ENCODE measurements around the gene FTCDNL1. TPM values are rescaled to one million over a fixed set of nuclear protein-coding genes. Genes with fewer than 3 reads are reported as not detected.
A peak's percentile ranks its signal among the peaks of the same experiment; 100 is the strongest.

The FTCDNL1 gene
- 1.2 TPM for polyA plus RNA-seq (ENCODE audit: insufficient read length)
- long read RNA-seq, donor 1, result 0 reads
- long read RNA-seq, donor 2, result 0 reads
- long read RNA-seq, donor 3, result 0 reads
- long read RNA-seq, donor 4, result 0 reads
- long read RNA-seq, donor 5, result 0 reads
- long read RNA-seq, donor 6, result 0 reads
- long read RNA-seq, donor 7, partial matches to known transcripts, result 0 of 1 reads
- long read RNA-seq, donor 7, other reads (novel, unspliced or antisense), result 0 of 1 reads
- long read RNA-seq, donor 8, result 0 reads

DNA sequence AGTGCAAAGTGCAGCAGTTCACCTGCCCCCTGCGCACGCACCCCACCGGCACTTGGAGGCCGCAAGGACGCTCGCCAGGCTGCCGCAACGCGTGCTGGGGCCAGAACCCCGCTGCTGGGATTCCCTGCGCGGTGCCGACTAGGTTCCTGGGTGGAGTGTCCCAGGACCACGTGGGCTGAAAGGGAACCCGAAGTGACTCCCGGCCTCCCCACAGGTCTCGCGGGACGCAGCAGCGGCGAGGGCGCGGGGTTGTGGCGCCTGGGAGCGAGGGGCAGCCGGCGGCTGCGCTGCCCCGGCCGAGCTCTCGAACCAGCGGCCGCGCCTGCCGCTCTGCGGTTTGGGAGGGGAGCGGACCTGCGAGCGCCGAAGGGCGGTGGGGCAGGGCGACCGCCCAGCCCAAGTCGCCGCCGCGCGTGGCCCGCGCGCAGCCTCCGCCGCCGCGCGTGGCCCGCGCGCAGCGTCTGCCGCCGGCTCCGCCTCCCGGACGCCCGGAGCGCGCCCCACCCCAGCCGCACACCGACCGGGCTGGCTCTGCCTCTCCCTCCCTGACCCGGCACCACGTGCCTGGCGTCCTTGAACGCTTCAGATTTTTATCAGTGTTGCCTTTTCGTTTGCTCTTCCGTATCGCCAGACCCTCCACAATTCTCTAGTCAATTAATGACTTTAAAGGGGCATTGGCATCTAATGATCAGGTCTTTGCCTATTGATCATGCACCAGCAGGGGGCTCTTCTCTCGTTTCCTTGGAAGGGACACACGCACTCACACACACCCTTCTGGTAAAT is at the start of gene FTCDNL1:
Gene FTCDNL1, minus strand, starts transcription at position 475 of the 783 bp plus-strand sequence. CDS start 2,230 bp downstream, outside the sequence.
- DNase-seq, result peak; percentile 49

DNA sequence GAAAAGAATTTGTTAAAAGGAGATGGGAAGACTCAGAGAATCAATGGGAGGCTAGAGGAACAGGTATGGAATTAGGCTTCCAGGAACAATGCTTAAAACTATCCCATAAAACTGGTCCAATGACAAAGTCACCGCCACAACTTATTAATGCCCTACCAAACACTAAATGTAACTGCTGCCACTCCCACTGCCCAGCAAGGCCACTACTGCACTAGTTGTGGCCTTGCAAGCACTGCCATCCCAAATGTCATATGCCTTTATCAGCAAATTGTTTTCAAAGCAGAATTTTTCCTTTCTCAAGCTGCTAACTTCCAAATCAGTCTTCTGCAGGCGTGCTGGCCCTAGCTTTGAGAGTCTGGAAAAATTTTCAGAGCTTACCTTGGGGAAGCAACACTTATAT is 45.6 kb upstream of the FTCDNL1 start:
- no peak for DNase-seq

DNA sequence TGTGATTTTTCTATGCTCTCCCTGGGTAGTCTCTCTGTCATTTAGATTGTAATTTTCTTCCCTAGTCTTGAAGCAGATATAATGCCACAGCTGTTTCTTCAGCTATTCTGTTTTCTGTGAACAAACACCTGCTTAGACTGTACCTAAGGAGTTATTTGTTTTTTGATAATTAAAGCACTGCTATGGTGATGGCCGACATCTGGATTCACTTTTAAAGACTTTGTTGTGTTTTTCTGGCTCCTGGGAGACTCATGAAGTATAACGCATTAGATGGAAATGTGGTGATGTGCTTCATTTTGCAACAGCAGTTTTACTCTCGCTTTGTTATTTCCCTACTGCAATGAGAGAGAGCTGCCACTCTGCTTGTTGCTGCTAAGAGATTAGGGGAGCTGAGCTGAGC is 44.4 kb upstream of the FTCDNL1 start:
- DNase-seq, result no peak

DNA sequence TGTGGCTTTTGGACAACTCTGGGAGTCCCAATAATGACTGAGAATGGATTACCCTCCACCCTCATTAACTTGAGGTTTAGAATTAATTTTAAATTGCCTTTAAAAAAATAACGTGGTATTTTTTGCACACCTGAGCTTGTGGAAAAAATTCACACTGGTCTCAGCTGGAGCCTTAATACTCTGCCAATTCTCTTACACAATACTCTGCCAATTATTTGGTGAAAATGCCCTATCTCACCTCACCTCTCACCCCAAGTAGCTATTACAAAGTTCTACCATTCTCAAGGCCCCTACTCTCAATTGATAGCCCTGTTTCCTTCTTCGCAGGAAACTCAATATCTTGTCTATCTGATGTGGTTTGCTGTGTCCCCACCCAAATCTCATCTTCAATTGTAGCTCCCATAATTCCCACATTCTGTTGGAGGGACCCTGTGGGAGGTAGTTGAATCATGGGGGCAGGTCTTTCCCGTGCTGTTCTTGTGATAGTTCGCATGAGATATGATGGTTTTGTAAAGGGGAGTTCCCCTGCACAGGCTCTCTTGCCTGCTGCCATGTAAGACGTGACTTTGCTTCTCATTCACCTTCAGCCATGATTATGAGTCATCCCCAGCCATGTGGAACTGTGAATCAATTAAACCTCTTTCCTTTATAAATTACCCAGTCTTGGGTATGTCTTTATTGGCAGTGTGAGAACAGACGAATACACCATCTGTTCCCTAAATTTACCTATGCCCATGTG is 32.7 kb upstream of the FTCDNL1 start:
- no peak for DNase-seq

DNA sequence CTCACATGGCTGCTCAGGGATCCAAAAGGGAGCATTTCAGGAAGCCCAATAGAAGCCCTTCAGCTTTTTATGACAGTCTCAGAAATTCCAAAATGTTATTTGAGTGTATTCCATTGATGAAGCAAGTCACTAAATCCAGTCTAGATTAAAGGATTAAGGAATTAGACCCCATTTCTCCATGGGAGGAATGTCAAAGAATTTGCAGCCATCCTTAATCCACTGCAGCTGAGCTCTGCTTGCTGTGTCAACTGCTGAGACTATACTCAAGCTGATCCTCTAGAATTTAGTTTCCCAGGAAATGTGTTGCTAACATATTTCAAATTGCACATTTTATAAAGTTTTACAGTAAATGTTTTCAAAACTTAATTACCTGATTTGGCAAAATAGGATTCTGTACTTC is 31.7 kb upstream of the FTCDNL1 start:
- DNase-seq, result no peak

DNA sequence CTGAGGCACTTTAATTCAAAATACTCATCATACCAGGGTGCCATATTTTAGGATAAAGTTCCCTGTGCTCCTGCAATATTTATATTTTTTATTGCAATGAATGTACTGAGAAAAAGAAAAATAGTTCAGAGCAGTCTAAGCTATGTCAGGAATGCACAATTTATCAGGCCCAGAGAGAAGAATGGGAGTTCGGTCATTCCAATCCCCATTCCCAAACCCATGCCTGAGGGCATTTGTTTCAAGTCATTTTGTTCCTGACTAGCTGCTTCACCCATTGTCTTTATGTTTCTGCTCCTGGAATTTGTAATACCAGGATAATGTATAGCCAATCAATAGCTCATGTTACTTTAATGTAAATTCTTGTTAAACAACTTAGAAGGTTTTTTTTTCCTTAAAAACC is 24.4 kb upstream of the FTCDNL1 start:
- DNase-seq, result no peak

DNA sequence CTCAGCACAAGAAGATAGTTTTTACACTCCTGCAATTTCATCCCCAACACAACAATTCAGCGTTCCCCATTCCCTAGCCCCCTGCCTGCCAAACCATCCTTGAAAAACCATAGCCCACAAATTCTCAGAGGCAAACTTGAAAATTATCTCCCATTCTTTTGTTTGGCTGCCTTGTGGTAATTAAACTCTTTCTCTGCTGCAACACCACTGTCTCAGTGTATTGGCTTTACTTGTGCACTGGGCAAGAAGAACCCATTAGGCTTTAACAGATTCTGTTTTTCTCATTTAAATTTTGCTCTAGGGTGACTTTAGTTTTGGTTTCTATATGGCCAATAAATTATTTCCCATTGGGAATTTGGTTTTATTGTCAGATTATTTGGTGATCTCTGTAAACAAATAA is 23.2 kb upstream of the FTCDNL1 start:
- no peak for DNase-seq

DNA sequence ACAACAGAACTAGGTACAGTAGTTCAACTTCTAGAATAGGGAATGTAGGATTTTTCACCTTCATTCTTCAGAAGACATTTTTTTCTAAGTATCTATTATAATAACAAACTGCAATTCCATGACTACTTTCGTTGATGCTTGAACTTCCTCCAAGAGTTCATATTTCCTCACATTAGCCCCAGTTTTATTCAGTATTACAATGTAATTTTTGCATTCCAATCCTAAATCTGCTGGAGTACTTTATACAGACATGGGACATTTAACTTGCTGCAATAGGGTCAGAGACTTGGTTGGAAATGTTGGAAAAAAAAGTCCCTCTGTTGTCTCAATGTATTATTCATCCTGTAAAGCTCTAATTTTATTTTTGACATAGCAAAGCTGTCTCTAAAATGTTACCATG is 19.6 kb upstream of the FTCDNL1 start:
- no peak for DNase-seq

DNA sequence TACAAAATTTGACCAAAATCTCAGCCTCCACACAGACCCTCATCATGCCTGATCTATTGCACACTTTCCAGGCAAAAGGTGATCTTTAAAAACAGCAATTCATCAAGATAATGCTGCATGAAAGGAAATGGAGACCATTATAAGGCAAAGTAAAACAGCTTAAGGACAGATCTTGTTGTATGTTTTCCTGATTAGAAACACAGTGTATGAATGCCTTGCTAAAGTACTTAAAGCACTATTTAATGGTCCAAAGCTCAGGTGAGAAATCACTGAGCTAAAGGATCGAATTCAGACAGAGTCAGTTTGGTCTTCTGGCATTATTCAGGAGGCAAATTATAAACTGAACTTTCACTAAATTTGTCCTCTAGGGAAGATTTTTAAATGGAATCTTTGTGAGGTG is 18.7 kb upstream of the FTCDNL1 start:
- no peak for DNase-seq

DNA sequence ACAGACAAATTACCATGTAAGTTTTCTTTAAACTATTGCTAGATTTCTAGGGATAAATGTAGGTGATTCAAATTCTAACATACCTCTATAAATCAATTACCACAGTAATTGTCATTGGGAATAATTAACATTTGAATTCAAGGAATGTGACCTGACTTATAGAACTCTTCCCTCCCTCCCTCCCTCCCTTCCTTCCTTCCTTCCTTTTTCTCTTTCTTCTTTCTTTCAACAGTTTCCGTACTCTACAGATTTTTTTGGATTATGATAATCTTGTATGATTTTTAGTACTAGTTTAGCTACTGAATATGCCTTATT is 18.2 kb upstream of the FTCDNL1 start:
- no peak for DNase-seq

DNA sequence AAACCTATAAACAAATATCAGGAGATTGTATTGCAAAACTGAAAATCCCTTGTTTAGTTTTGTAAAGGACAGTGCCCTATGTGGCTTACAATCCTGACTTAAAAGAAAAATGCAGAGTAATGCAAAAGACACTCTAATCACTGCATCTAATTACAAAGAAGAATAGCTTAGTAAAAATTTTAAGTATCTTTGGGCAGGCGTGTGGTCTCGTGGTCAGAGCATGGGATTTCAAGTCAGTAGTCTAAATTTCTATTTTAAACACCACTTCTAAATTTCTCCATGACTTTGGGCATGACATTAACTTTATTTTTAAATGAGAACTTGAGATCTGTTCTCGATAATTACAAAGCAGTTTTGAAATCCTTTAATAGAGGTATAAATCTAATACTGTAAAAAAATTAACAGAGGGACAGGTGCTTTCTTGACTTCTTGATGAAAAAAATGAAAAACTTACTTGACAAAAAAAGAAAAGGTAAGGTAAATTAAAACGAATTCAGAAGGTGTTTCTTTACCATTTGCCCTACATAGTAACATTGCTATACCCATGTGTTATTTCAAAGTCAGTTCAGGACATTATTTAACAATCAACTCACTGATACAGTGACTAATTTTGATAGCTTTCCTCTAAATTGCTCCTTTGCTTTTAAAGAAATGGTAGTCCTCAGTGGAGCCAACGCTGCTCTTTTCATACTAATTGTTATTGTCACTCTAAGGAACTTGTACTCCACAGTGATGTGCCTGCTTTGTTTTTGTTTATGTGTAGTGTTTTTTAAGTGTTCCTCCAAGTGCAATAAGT is 17.6 kb upstream of the FTCDNL1 start:
- no peak for DNase-seq

DNA sequence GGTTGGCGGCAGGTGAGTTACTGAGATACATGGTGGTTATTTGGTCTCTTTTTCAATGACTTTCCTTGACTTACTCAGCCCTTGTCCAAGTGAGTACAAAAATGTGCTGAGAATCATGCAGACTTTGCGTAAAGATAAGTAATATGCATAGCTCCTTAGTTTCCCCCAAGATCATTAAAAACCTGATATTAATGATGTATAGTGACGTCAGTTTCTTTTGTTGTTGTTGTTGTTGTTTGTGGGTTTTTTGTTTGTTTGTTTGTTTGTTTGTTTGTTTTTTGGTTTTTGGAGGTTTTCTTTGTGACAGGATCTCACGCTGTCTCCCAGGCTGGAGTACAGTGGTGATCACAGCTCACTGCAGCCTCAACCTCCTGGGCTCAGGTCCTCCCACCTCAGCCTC is 14.9 kb upstream of the FTCDNL1 start:
- no peak for DNase-seq

DNA sequence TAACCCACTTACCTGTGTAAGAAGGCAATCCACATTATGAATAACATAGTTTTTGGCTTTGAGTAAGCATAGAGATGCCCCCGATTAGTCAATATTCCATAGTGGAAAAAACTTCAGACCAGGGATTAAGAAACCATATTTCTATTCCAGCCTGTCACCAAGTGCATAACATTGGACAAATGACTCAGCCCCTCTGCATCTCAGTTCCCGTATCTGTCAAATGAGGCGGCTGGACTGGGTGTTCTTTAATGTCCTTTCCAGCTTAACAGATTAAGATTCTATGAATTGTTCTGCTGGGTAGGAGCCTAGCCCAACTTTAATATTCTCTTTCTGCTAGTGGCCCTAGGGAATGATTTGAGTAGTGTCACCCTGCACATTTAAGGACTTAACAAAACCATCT is 11.8 kb upstream of the FTCDNL1 start:
- DNase-seq, result no peak

DNA sequence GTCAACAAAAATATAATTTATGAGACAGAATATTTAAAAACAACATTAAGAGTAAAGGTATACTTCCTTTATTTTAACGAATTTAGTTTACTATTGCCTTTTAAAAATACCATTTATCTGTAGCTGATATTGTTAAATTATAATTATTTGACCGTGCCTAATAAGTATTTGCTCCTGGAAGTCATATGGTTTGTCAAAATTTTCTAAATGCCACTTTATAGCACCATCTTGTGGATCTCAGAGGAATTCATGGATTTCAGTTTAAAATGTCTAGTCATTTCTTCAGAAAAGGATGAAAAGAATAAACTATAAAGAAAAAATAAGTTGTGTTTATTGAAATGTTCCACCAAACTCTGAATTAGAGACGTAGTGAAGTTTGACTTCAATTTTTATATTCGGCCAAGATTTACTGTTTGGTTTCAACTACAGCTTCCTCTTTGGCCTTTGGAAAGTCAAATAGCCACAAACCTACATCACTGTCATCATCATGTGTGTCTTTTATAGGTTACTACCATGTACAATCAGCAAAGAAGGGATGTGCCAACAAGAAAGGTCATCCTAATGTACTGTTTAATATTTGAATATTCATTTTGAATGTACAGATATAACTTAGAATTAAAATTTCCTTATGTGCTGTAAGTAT is 10.3 kb upstream of the FTCDNL1 start:
- DNase-seq, result no peak

DNA sequence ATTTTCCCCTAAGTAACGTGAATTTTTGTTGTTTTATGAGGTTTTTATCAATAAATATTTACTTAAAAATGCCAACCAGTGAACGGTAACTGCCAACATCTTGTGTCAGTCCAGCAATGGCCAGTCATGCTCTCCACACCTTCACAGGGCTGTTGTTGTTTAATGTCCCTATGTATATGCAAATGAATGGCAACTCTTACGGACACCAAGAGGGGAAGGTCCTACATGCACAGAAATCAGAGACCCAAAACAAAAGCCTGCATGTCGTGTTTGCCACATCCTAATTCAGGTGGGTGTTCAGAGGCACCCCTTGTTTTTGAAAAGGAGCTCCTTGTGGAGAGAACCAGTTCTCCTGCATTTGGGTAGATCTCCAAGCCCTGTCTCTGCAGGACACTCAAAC is 4.8 kb upstream of the FTCDNL1 start:
- DNase-seq, result no peak

DNA sequence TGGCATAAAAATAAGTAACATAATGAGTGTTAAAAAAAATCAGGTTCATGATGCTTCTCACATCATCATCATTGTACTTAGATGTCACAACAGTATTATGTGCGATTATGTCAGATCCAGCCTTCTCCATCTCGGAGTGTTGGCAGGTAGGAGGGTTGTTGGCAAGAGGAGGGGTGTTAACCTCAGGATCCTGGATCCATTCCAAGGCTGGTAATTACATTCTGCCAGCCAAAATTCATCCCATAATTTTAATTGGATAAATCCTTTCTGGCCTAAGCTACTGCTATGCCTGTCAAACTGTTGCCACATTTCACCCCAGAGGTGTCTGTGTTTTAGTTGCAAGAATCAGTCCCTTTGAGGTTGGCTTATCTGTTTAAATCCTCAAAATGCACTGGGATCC is 891 bp upstream of the FTCDNL1 start:
- no peak for DNase-seq

DNA sequence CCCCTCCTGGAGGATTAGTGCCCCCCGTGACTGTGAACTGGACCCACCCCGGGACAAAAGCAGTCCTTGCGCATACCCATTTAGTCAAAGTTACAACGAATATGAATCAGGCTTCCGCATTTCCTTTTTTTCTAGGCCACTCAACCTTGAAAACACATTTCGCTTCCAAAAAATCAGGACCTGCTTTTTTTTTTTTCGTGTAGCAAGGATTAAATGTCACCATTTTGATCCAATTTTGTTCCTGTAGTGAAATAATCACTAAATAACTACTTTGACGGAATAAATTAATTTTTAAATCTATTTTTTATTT is 464 bp upstream of the FTCDNL1 start:
- no peak for DNase-seq

DNA sequence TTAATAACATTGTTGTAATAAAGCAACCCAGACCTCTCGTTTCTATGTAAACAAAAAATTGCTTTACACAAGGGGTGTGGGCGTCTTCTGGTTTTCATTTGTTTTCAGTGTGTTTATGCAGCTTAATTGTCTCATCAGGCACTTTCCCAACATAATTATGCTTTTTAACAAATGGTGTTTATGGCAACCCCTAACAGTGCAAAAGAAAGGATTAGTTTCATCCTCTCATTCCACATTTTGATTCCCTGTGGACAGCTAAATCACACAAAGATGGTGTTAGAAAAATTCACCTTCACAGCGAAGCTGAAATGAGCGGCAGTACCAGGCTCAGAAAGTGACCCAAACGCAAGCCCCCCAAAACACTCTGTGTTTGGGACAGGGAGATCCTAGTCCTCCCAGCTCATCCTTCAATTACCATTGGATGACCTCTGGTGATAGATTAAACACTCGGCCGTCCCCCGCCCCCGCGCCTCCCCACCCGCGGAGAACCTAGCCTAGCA is 724 bp downstream of the FTCDNL1 start:
- DNase-seq, result no peak

DNA sequence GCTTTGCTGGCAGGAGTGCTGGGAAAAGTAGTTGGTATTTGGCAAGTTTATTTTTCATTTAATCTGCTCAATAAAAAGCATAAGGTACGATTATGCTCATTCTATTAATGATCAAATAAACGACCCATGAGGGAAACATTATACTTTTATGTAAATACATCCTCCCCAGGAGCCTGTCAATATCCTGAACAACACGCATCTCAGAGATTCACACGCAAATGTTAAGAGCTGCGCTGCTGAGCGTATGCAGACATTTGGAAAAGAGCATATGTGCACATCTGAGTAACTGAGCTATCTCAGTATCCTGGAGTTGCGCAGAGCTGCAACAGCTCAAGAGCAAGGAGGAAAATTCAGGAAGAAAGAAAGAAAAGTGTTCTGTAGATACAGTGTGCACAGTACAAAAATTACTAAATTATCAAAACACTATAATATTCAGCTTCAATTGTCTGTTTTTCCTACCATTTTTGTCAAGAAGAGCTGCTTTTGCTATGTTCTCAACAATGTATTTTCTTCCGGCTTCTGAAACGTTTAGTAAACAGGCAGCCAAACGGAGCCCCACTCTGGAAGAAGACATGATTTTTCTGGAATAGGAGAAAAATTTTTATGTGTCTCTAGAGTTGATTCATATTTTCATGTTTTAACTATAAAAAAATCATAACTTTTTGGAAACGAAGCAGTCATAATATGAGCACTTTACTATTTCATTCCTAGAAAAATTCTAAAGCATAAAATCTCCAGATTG is 2.4 kb downstream of the FTCDNL1 start:
- no peak for DNase-seq

DNA sequence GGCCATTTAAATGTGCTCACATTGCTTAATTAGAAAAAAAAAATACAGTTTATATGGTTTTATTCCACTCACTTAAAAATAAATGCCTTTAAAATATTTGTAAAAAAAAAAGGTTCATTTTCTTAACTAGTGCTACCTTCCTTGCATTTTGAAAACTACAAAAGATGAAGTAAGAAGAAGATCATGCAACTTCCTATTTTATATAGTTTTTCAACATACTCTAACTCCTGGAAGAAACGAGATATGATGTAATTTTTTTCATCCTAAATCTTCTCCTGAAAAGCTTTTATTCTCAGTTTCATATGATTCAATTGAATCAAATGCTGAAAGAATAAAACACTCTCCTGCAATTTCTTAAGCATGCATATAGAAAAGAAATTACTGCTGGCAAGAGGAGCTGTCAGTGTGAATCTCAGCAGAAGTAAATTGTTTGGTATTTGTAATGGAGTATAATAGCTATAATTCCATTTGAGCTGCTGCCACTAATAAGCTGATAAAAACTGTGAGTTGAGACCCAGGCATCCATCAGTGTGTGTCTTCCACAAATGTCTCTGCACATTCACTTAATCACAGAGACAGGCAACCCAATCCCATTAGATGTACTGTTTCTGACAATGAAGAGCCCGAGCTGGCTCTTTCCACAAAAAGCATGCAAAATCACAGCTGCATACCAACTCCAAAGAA is 3.7 kb downstream of the FTCDNL1 start:
- no peak for DNase-seq

Measured in left kidney (tissue), 8 donors.